Smooth muscle cell (in vitro differentiated cells): Measurements from ENCODE around the gene KRTAP10-8. TPM values are rescaled to one million over a fixed set of nuclear protein-coding genes. Genes with fewer than 3 reads are reported as not detected.

Source experiments
- DNase-seq: peaks from one replicate; lab custom pipeline; 2025; ENCODE audit not compliant: unreplicated experiment; lab: John Stamatoyannopoulos, UW
- H2AFZ ChIP-seq: fragments of 200-600 bp; sonication (generic); 2 replicates; pipeline ENCODE4 v1.6.0; 2016; ENCODE audit warnings: antibody characterized with exemption, low read depth, mild to moderate bottlenecking
- H3F3A ChIP-seq: fragments of 200-600 bp; sonication (generic); 2 replicates; pipeline ENCODE4 v1.6.0; 2017; ENCODE audit warnings: antibody characterized with exemption, low read depth
- H3K27ac ChIP-seq: fragments of 200-600 bp; sonication (generic); 2 replicates; pipeline ENCODE4 v1.5.1; 2016; ENCODE audit warnings: low read depth, mild to moderate bottlenecking
- H3K27me3 ChIP-seq: fragments of 200-600 bp; sonication (generic); 2 replicates; pipeline ENCODE4 v1.6.1; 2016; ENCODE audit warnings: low read depth, mild to moderate bottlenecking
- H3K36me3 ChIP-seq: fragments of 200-600 bp; sonication (generic); 2 replicates; pipeline ENCODE4 v1.5.1; 2016; ENCODE audit warnings: low read depth
- H3K4me1 ChIP-seq: fragments of 200-600 bp; sonication (generic); 2 replicates; pipeline ENCODE4 v1.5.1; 2016; ENCODE audit warnings: low read depth
- H3K4me2 ChIP-seq: fragments of 200-600 bp; sonication (generic); 2 replicates; pipeline ENCODE4 v1.6.0; 2016; ENCODE audit warnings: mild to moderate bottlenecking
- H3K4me3 ChIP-seq: fragments of 200-600 bp; sonication (generic); 2 replicates; pipeline ENCODE4 v1.5.1; 2016; ENCODE audit warnings: mild to moderate bottlenecking
- H3K79me2 ChIP-seq: fragments of 200-600 bp; sonication (generic); 2 replicates; pipeline ENCODE4 v1.6.0; 2016; ENCODE audit warnings: low read depth, mild to moderate bottlenecking
- H3K9ac ChIP-seq: fragments of 200-600 bp; sonication (generic); 2 replicates; pipeline ENCODE4 v1.6.0; 2016; ENCODE audit warnings: low read depth
- H3K9me3 ChIP-seq: fragments of 200-600 bp; sonication (generic); replicated peaks from 2 replicates; pipeline ENCODE4 v1.5.1; 2016; ENCODE audit warnings: low read depth
- H4K20me1 ChIP-seq: fragments of 200-600 bp; sonication (generic); 2 replicates; pipeline ENCODE4 v1.6.0; 2016; ENCODE audit warnings: low read depth
- CTCF ChIP-seq: fragments of 200-600 bp; sonication (generic); IDR thresholded peaks from 2 replicates; pipeline ENCODE4 v1.5.1; 2017; ENCODE audit warnings: borderline replicate concordance, mild to moderate bottlenecking, antibody characterized with exemption; ENCODE audit not compliant: insufficient read depth, poor library complexity, severe bottlenecking
- WGBS: methylation state at CpG from one replicate; pipeline ENCODE4 v1.1.7; 2016; ENCODE audit warnings: low lambda C conversion rate; 5-methylcytosine and 5-hydroxymethylcytosine counted together
- polyA plus RNA-seq: library from polyadenylated mRNA; unstranded; fragments of >200 nt; fragmentation: Nextera tagmentation; extraction: Ambion mirVana; gene quantifications from 2 replicates; pipeline ENCODE4 v1.2.1, GENCODE V29; 2016
- total RNA-seq: library from RNA; depleted of rRNA; stranded (reverse); fragments of >200 nt; gene quantifications from 2 replicates; pipeline ENCODE4 v1.2.3, GENCODE V29; 2014

The KRTAP10-8 gene
- total and polyA plus RNA-seq, 2 experiments from 2014 or later, result not detected

GRCh38 chr21:44650265-44650972 lies 38.5 kb downstream of the KRTAP10-8 start:
- Histone ChIP-seq H3K4me2 (no peak overlapping the region), H3K27ac (no peak overlapping the region), H3K4me1 (no peaks in the 10 kb centered on the region), H3F3A (no peaks in the 10 kb centered on the region), H3K36me3 (no peaks in the 10 kb centered on the region), H2AFZ (no peak overlapping the region), H3K4me3 (no peak overlapping the region), H4K20me1 (no peaks in the 10 kb centered on the region), H3K27me3 (no peaks in the 10 kb centered on the region), H3K79me2 (no peaks in the 10 kb centered on the region), H3K9me3 (no peaks in the 10 kb centered on the region), H3K9ac (no peak overlapping the region)
- WGBS, result 92% methylated on average over 20 of the region's 20 CpGs
- TF ChIP-seq CTCF, result no peak
- DNase-seq, result no peak

- no peak for TF ChIP-seq CTCF
- Histone ChIP-seq H3K9ac (no peak overlapping the region), H3K27me3 (no peaks in the 10 kb centered on the region), H3K36me3 (no peaks in the 10 kb centered on the region), H4K20me1 (no peaks in the 10 kb centered on the region), H3F3A (no peaks in the 10 kb centered on the region), H2AFZ (no peak overlapping the region), H3K27ac (no peak overlapping the region), H3K4me2 (no peak overlapping the region), H3K9me3 (no peaks in the 10 kb centered on the region), H3K4me1 (no peaks in the 10 kb centered on the region), H3K79me2 (no peaks in the 10 kb centered on the region), H3K4me3 (no peak overlapping the region)
- WGBS, result 92% methylated on average over 12 of the region's 12 CpGs
- no peak for DNase-seq
Measured at GRCh38 chr21:44650973-44651675, 39.2 kb downstream of the KRTAP10-8 start.

GRCh38 chr21:44653123-44653522 lies 41.2 kb downstream of the KRTAP10-8 start:
- DNase-seq, result no peak
- no peaks in the 10 kb centered on the region for H4K20me1 ChIP-seq
- H3K79me2 ChIP-seq, result no peaks in the 10 kb centered on the region
- no peak overlapping the region for H3K4me2 ChIP-seq
- TF ChIP-seq CTCF, result no peak
- H3K9ac ChIP-seq, result no peak overlapping the region
- H3F3A ChIP-seq, result no peaks in the 10 kb centered on the region
- no peak overlapping the region for H3K4me3 ChIP-seq
- H3K36me3 ChIP-seq, result no peaks in the 10 kb centered on the region
- H3K27ac ChIP-seq, result no peak overlapping the region
- no peaks in the 10 kb centered on the region for H3K27me3 ChIP-seq
- no peaks in the 10 kb centered on the region for H3K4me1 ChIP-seq
- 78% methylated on average over 14 of the region's 14 CpGs for WGBS
- H3K9me3 ChIP-seq, result no peaks in the 10 kb centered on the region
- H2AFZ ChIP-seq, result no peak overlapping the region
